SK-N-SH (cell line): Measurements from ENCODE around the gene LNX2.

Experiments
- EP300 ChIP-seq, 2 experiments: IDR thresholded peaks; 2 replicates each; pipeline versions ENCODE4 v1.4.0 to v1.6.1; 2012; ENCODE audit warnings: borderline replicate concordance in 1 of 2, low read depth in 1 of 2, low read length in 1 of 2
- EZH2phosphoT487 ChIP-seq: fragments of 200-600 bp; sonication (generic); IDR thresholded peaks from 2 replicates; pipeline ENCODE4 v1.6.1; 2017; ENCODE audit warnings: low read depth, mixed run types, mild to moderate bottlenecking, antibody characterized with exemption, moderate library complexity, borderline replicate concordance
- FOXJ3 ChIP-seq: sonication (generic); formaldehyde crosslinking; IDR thresholded peaks from 2 replicates; pipeline ENCODE4 v1.5.1; 2020; ENCODE audit warnings: mild to moderate bottlenecking, missing genetic modification reagents
- FOXM1 ChIP-seq: IDR thresholded peaks from 2 replicates; pipeline ENCODE4 v1.4.0; 2012; ENCODE audit warnings: low read depth, mild to moderate bottlenecking
- MXI1 ChIP-seq: IDR thresholded peaks from 2 replicates; pipeline ENCODE4 v1.6.1; 2012; ENCODE audit warnings: mild to moderate bottlenecking, low read depth, low read length, improper control_type of control experiment
- NFIC ChIP-seq: IDR thresholded peaks from 2 replicates; pipeline ENCODE4 v1.4.0; 2012; ENCODE audit warnings: borderline replicate concordance
- NRF1 ChIP-seq: IDR thresholded peaks from 2 replicates; pipeline ENCODE4 v1.6.1; 2012; ENCODE audit warnings: low read depth, mild to moderate bottlenecking, low read length
- POLR2AphosphoS5 ChIP-seq: IDR thresholded peaks from 2 replicates; pipeline ENCODE4 v1.6.1; 2012; ENCODE audit warnings: low read depth, low read length
- RCOR1 ChIP-seq: fragments of 150-350 bp; IDR thresholded peaks from 2 replicates; pipeline ENCODE4 v1.6.1; 2017; ENCODE audit warnings: antibody characterized with exemption, low read length
- SMC3 ChIP-seq: IDR thresholded peaks from 2 replicates; pipeline ENCODE4 v1.6.1; 2012; ENCODE audit warnings: low read depth, low read length, improper control_type of control experiment
- TAF1 ChIP-seq: IDR thresholded peaks from 2 replicates; pipeline ENCODE4 v1.6.1; 2012; ENCODE audit warnings: low read depth, mild to moderate bottlenecking, low read length, moderate library complexity, borderline replicate concordance
- TF ChIP-seq, protein P1 (sequence below): fragments of 200-600 bp; sonication (generic); IDR thresholded peaks from 2 replicates; pipeline ENCODE4 v1.6.1; 2017; ENCODE audit warnings: antibody characterized with exemption, mild to moderate bottlenecking, moderate library complexity
- TF ChIP-seq, protein P2 (sequence below): fragments of 150-350 bp; IDR thresholded peaks from 2 replicates; pipeline ENCODE4 v1.6.1; 2017; ENCODE audit warnings: antibody characterized with exemption, low read length, low read depth, borderline replicate concordance
- TF ChIP-seq, protein P3 (sequence below): IDR thresholded peaks from 2 replicates; pipeline ENCODE4 v1.4.0; 2012; ENCODE audit warnings: low read depth, borderline replicate concordance

GRCh38 chr13:27639186-27639585 is 18.9 kb upstream of the LNX2 start:
- no peak for TF ChIP-seq NRF1
- TF ChIP-seq, protein P1, sequence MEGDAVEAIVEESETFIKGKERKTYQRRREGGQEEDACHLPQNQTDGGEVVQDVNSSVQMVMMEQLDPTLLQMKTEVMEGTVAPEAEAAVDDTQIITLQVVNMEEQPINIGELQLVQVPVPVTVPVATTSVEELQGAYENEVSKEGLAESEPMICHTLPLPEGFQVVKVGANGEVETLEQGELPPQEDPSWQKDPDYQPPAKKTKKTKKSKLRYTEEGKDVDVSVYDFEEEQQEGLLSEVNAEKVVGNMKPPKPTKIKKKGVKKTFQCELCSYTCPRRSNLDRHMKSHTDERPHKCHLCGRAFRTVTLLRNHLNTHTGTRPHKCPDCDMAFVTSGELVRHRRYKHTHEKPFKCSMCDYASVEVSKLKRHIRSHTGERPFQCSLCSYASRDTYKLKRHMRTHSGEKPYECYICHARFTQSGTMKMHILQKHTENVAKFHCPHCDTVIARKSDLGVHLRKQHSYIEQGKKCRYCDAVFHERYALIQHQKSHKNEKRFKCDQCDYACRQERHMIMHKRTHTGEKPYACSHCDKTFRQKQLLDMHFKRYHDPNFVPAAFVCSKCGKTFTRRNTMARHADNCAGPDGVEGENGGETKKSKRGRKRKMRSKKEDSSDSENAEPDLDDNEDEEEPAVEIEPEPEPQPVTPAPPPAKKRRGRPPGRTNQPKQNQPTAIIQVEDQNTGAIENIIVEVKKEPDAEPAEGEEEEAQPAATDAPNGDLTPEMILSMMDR = no peak
- no peak for TF ChIP-seq EZH2phosphoT487
- TF ChIP-seq EP300 (IDR thresholded peaks at IDR 0.05; ENCODE audit: borderline replicate concordance in 1 of 2, low read depth in 1 of 2, low read length in 1 of 2) = no peak
- TF ChIP-seq, protein P2, sequence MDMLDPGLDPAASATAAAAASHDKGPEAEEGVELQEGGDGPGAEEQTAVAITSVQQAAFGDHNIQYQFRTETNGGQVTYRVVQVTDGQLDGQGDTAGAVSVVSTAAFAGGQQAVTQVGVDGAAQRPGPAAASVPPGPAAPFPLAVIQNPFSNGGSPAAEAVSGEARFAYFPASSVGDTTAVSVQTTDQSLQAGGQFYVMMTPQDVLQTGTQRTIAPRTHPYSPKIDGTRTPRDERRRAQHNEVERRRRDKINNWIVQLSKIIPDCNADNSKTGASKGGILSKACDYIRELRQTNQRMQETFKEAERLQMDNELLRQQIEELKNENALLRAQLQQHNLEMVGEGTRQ = no peak
- TF ChIP-seq NFIC = no peak
- no peak for TF ChIP-seq POLR2AphosphoS5
- no peak for TF ChIP-seq RCOR1
- no peak for TF ChIP-seq TAF1
- TF ChIP-seq SMC3 = no peak
- no peak for TF ChIP-seq MXI1
- TF ChIP-seq FOXJ3 = no peak
- no peak for TF ChIP-seq FOXM1
- TF ChIP-seq, protein P3, sequence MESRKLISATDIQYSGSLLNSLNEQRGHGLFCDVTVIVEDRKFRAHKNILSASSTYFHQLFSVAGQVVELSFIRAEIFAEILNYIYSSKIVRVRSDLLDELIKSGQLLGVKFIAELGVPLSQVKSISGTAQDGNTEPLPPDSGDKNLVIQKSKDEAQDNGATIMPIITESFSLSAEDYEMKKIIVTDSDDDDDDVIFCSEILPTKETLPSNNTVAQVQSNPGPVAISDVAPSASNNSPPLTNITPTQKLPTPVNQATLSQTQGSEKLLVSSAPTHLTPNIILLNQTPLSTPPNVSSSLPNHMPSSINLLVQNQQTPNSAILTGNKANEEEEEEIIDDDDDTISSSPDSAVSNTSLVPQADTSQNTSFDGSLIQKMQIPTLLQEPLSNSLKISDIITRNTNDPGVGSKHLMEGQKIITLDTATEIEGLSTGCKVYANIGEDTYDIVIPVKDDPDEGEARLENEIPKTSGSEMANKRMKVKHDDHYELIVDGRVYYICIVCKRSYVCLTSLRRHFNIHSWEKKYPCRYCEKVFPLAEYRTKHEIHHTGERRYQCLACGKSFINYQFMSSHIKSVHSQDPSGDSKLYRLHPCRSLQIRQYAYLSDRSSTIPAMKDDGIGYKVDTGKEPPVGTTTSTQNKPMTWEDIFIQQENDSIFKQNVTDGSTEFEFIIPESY = no peak
